Activated naive CD4-positive, alpha-beta T cell treated with anti-CD3 and anti-CD28 coated beads, Interleukin-2, amount 50 U/mL, for 24 hours (primary cell): ENCODE results near the gene ARSJ.

ENCODE experiments used
- H3K27ac Mint-ChIP-seq: one replicate; pipeline ENCODE4 v1.8.0; 2021; ENCODE audit warnings: mild to moderate bottlenecking, mixed read lengths
- H3K27me3 Mint-ChIP-seq: one replicate; pipeline ENCODE4 v1.8.0; 2021; ENCODE audit warnings: mixed read lengths
- H3K36me3 Mint-ChIP-seq: one replicate; pipeline ENCODE4 v1.8.0; 2021; ENCODE audit warnings: mixed read lengths
- H3K4me1 Mint-ChIP-seq: one replicate; pipeline ENCODE4 v1.8.0; 2021; ENCODE audit warnings: mixed read lengths
- H3K4me3 Mint-ChIP-seq: one replicate; pipeline ENCODE4 v1.8.0; 2021; ENCODE audit warnings: mild to moderate bottlenecking, mixed read lengths
- H3K9me3 Mint-ChIP-seq: one replicate; pipeline ENCODE4 v1.8.0; 2021; ENCODE audit warnings: mixed read lengths

Gene ARSJ

GRCh38 chr4:113973345-113973744 is 6.1 kb downstream of the ARSJ start:
- H3K9me3 Mint-ChIP-seq, result no peaks in the 10 kb centered on the region
- H3K4me3 Mint-ChIP-seq, result no peak overlapping the region
- no peak overlapping the region for H3K27ac Mint-ChIP-seq
- peaks cover 5% of the 10 kb centered on the region for H3K4me1 Mint-ChIP-seq
- peaks cover 3% of the 10 kb centered on the region for H3K36me3 Mint-ChIP-seq
- peaks cover 6% of the 10 kb centered on the region for H3K27me3 Mint-ChIP-seq

- Mint-ChIP-seq H3K27ac (no peak overlapping the region), H3K4me3 (no peak overlapping the region), H3K27me3 (peaks cover 6% of the 10 kb centered on the region), H3K9me3 (no peaks in the 10 kb centered on the region), H3K4me1 (peaks cover 5% of the 10 kb centered on the region), H3K36me3 (peaks cover 3% of the 10 kb centered on the region)
Observed at GRCh38 chr4:113972781-113973180, 6.7 kb downstream of the ARSJ start.

- Mint-ChIP-seq H3K4me3 (no peak overlapping the region), H3K27me3 (peaks cover 5% of the 10 kb centered on the region), H3K27ac (no peak overlapping the region), H3K36me3 (peaks cover 3% of the 10 kb centered on the region), H3K9me3 (no peaks in the 10 kb centered on the region), H3K4me1 (no peaks in the 10 kb centered on the region)
Observed at GRCh38 chr4:113971706-113972360, 7.6 kb downstream of the ARSJ start.

GRCh38 chr4:113969709-113970334 is 9.6 kb downstream of the ARSJ start:
- peaks cover 3% of the 10 kb centered on the region for H3K36me3 Mint-ChIP-seq
- no peak overlapping the region for H3K4me3 Mint-ChIP-seq
- no peak overlapping the region for H3K27ac Mint-ChIP-seq
- H3K4me1 Mint-ChIP-seq, result no peaks in the 10 kb centered on the region
- H3K9me3 Mint-ChIP-seq, result no peaks in the 10 kb centered on the region
- H3K27me3 Mint-ChIP-seq, result peaks cover 5% of the 10 kb centered on the region

GRCh38 chr4:113968473-113968872 is 11.0 kb downstream of the ARSJ start:
- H3K4me1 Mint-ChIP-seq, result no peaks in the 10 kb centered on the region
- H3K27ac Mint-ChIP-seq, result no peak overlapping the region
- H3K36me3 Mint-ChIP-seq, result no peaks in the 10 kb centered on the region
- H3K27me3 Mint-ChIP-seq, result no peaks in the 10 kb centered on the region
- no peak overlapping the region for H3K4me3 Mint-ChIP-seq
- no peaks in the 10 kb centered on the region for H3K9me3 Mint-ChIP-seq

DNA sequence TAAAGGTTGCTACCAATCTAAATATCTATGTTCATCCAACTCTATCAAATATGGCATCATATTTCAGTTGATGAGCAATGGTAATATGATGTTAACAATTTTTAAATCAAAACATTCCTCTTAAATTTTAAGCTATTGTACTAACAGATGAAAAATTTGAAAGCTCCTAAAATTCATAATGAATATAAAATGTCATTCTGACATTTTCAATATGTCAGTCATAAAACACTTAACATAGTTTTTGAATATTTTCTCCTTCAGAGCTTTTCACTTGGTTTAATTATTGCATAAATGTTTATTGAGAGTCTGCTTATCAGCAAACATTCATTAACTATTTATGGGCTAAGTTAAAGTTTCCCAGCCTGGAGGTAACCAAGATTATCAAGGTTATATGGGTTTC is 11.8 kb downstream of the ARSJ start:
- peaks cover 4% of the 10 kb centered on the region for H3K36me3 Mint-ChIP-seq

DNA sequence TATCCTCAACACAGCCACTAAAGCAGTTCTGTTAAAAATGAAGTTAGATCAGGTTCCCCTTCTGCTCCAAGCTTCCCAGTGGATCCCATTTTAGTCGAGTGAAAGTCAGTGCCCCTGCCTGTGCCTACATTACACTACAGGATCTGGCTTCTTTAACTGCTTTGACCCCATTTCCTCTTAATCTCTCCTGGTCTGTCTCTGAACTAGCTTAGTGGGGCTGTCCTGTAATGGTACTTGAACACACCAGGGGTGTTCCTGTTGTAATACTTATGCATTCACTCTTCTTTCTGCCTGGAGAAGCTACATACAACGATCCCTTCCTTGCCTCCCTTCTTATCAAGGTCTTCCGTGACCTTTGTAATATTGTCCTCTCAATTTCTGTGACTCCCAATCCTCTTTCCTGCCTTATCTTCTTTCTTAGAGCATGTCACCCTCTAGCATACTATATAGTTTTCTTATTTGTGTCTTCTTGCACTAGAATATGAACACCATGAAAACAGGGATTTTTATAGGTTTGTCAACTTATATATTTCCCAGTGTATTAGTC is 16.7 kb downstream of the ARSJ start:
- Mint-ChIP-seq H3K27ac (no peak overlapping the region), H3K27me3 (no peaks in the 10 kb centered on the region), H3K4me1 (no peaks in the 10 kb centered on the region), H3K36me3 (peaks cover 4% of the 10 kb centered on the region), H3K9me3 (peaks cover 5% of the 10 kb centered on the region), H3K4me3 (no peak overlapping the region)

More for the DNA sequence above, 11.8 kb downstream of the ARSJ start:
- H3K27me3 Mint-ChIP-seq, result no peaks in the 10 kb centered on the region
- H3K9me3 Mint-ChIP-seq, result peaks cover 5% of the 10 kb centered on the region
- H3K27ac Mint-ChIP-seq, result no peak overlapping the region
- H3K4me1 Mint-ChIP-seq, result no peaks in the 10 kb centered on the region
- no peak overlapping the region for H3K4me3 Mint-ChIP-seq

DNA sequence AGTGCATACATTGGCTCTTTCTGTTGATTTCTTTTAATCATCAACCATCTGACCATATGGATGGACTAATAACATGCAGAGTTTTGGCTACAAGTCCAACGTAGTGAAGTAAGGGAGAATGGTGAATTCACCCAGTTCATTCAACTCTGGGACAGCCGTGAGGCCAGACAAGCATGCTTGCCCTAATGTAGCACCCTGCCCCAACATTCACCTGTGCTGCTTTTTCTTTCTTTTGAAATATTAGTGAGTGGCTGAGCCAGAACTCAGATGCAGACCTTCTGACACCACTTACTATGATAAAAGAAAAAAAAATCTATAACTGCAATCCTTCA is 17.5 kb downstream of the ARSJ start:
- Mint-ChIP-seq H3K9me3 (peaks cover 5% of the 10 kb centered on the region), H3K36me3 (peaks cover 4% of the 10 kb centered on the region), H3K4me3 (no peak overlapping the region), H3K27me3 (no peaks in the 10 kb centered on the region), H3K4me1 (no peaks in the 10 kb centered on the region), H3K27ac (no peak overlapping the region)

GRCh38 chr4:113960684-113961321 is 18.6 kb downstream of the ARSJ start:
- H3K9me3 Mint-ChIP-seq, result peaks cover 5% of the 10 kb centered on the region
- H3K27ac Mint-ChIP-seq, result no peak overlapping the region
- peaks cover 4% of the 10 kb centered on the region for H3K36me3 Mint-ChIP-seq
- peaks cover 5% of the 10 kb centered on the region for H3K4me1 Mint-ChIP-seq
- H3K4me3 Mint-ChIP-seq, result no peak overlapping the region
- no peaks in the 10 kb centered on the region for H3K27me3 Mint-ChIP-seq

GRCh38 chr4:113959539-113959937 is 19.9 kb downstream of the ARSJ start:
- no peak overlapping the region for H3K4me3 Mint-ChIP-seq
- peaks cover 5% of the 10 kb centered on the region for H3K9me3 Mint-ChIP-seq
- no peaks in the 10 kb centered on the region for H3K27me3 Mint-ChIP-seq
- peaks cover 5% of the 10 kb centered on the region for H3K4me1 Mint-ChIP-seq
- no peak overlapping the region for H3K27ac Mint-ChIP-seq
- peaks cover 4% of the 10 kb centered on the region for H3K36me3 Mint-ChIP-seq

GRCh38 chr4:113958766-113959538 is 20.5 kb downstream of the ARSJ start:
- Mint-ChIP-seq H3K36me3 (peaks cover 4% of the 10 kb centered on the region), H3K27me3 (no peaks in the 10 kb centered on the region), H3K27ac (peak overlapping the region; percentile 13), H3K4me3 (no peak overlapping the region), H3K4me1 (peaks cover 5% of the 10 kb centered on the region), H3K9me3 (peaks cover 5% of the 10 kb centered on the region)

DNA sequence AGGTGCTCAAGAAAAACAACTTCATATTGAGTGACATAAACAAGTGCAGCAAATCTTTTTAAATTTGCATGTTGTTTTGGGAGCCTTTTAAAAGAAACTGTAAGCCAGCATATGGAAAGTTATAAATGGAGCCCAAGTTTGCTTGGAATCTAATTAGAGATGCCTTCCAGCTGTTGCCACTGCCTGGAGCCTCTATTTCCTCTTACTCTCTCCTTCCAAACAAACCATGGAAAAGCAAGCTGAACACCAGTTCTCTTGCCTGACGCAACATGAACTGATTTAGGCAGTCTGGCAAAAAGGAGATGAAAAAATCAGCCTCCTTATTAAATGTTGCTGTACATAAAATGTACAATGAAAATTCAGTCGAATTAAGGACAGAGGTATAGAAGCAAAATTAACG is 21.5 kb downstream of the ARSJ start:
- peaks cover under 1% of the 10 kb centered on the region for H3K36me3 Mint-ChIP-seq
- H3K27me3 Mint-ChIP-seq, result peaks cover under 1% of the 10 kb centered on the region
- no peak overlapping the region for H3K4me3 Mint-ChIP-seq
- peaks cover 2% of the 10 kb centered on the region for H3K9me3 Mint-ChIP-seq
- H3K27ac Mint-ChIP-seq, result no peak overlapping the region
- peaks cover 5% of the 10 kb centered on the region for H3K4me1 Mint-ChIP-seq

- Mint-ChIP-seq H3K27ac (no peak overlapping the region), H3K27me3 (peaks cover 2% of the 10 kb centered on the region), H3K9me3 (no peaks in the 10 kb centered on the region), H3K4me1 (peaks cover 17% of the 10 kb centered on the region), H3K36me3 (no peaks in the 10 kb centered on the region), H3K4me3 (no peak overlapping the region)
Observed at GRCh38 chr4:113955948-113956347, 23.5 kb downstream of the ARSJ start.

DNA sequence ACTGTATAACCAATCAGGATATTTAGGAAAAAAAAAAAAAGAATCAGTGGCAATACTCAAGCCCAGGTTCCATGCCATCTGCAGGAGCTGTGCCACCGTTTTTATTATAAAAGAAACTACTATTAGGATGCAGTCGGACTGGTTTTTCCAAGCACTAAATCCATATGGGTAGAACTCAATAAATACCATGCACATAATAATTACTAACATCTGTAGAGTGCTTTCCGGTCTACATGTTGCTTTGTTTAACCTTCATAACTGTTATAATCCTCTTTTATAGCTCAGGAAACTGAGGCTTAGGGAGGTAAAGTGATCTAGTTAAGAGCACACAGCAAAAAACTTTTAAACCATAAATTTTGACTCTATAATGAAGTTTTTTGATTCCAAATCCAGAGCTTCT is 24.0 kb downstream of the ARSJ start:
- Mint-ChIP-seq H3K4me3 (no peak overlapping the region), H3K27me3 (peaks cover 2% of the 10 kb centered on the region), H3K9me3 (no peaks in the 10 kb centered on the region), H3K36me3 (no peaks in the 10 kb centered on the region), H3K27ac (no peak overlapping the region), H3K4me1 (peaks cover 17% of the 10 kb centered on the region)

- Mint-ChIP-seq H3K27me3 (peaks cover 2% of the 10 kb centered on the region), H3K4me3 (no peak overlapping the region), H3K36me3 (no peaks in the 10 kb centered on the region), H3K4me1 (peaks cover 17% of the 10 kb centered on the region), H3K27ac (no peak overlapping the region), H3K9me3 (no peaks in the 10 kb centered on the region)
Observed at GRCh38 chr4:113953888-113954287, 25.6 kb downstream of the ARSJ start.
